ENCODE data around the gene DLG2. TPM values are rescaled to one million over a fixed set of nuclear protein-coding genes. Genes with fewer than 3 reads are reported as not detected.

Gene DLG2
- total RNA-seq, 2 experiments from 2014 or later: 1.3 to 1.7 TPM

DNA sequence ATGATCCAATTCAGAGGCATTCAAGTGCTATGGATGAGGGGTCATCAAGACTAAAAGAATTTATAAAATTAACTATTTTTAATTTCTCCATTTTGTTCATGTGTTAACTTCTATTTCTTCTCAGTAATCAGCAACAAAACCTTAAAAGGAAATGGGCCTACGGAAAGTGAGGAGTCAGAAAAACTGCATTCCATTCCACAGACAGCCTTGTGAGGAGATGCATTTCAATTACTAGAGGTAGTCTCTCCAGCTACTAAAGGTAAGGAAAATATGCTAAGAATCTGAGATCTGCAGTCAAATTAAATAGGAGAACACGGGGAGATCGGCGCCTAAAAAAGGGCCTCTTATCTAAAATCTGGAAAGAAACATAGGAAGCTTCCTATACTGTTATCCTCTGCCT is 661.7 kb downstream of the DLG2 start:
- POLR2A ChIA-PET: no interaction called here
- Mint-ChIP-seq H3K27ac (no peak overlapping the region), H3K4me1 (no peaks in the 10 kb centered on the region)

DNA sequence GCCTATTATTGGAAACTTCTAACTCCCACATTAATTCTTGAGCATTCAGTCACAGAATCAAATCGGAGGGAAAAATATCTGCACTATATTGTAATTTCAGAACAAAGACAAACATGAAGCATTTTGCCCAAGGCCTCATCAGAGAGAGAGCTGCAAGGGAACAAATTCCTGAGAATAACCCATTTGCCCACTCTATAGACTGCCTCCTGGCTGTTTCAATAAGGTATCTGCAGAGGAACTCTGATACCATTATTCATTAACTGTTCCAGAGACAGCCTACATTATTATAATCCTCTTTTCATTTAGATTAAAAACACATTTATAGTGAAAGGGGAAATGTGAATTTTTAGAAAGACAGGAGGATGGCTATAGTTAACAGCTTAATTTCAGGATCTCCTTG is 663.9 kb downstream of the DLG2 start:
- no peak for DNase-seq
- Mint-ChIP-seq H3K36me3 (ENCODE audit: low read depth) (no peaks in the 10 kb centered on the region), H3K4me3 (no peak overlapping the region), H3K27me3 (no peaks in the 10 kb centered on the region), H3K4me1 (no peaks in the 10 kb centered on the region), H3K27ac (no peak overlapping the region), H3K9me3 (peaks cover 11% of the 10 kb centered on the region)
- ChIA-PET POLR2A (no interaction called here), CTCF (no interaction called here)

More for the DNA sequence above, 661.7 kb downstream of the DLG2 start:
- peaks cover 17% of the 10 kb centered on the region for H3K9me3 Mint-ChIP-seq
- no peak for DNase-seq
- H3K27me3 Mint-ChIP-seq: no peaks in the 10 kb centered on the region
- CTCF ChIA-PET: no interaction called here
- H3K36me3 Mint-ChIP-seq (ENCODE audit: low read depth): no peaks in the 10 kb centered on the region
- no peak overlapping the region for H3K4me3 Mint-ChIP-seq

DNA sequence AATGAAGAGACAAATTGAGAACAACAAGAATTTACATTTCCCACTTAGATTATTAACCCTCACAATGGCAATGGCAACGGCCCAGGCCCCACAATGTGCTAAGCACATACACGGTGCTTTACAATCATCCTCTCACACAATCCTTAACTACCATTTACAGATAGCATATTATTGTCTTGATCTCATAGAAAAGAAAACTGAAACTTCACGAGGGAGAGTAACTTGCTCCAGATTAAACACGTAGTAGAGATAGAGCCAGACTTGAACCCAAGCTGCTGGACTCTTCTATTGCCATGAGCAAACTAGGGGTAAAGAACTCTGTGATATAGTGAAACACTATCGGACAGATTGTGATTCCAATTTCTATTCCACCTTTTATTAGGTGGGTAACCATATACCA is 665.1 kb downstream of the DLG2 start:
- H3K4me1 Mint-ChIP-seq: no peaks in the 10 kb centered on the region
- DNase-seq: no peak
- H3K36me3 Mint-ChIP-seq (ENCODE audit: low read depth): no peaks in the 10 kb centered on the region
- H3K27me3 Mint-ChIP-seq: no peaks in the 10 kb centered on the region
- H3K9me3 Mint-ChIP-seq: peaks cover 15% of the 10 kb centered on the region
- ChIA-PET CTCF (no interaction called here), POLR2A (no interaction called here)
- no peak overlapping the region for H3K4me3 Mint-ChIP-seq
- H3K27ac Mint-ChIP-seq: no peak overlapping the region

DNA sequence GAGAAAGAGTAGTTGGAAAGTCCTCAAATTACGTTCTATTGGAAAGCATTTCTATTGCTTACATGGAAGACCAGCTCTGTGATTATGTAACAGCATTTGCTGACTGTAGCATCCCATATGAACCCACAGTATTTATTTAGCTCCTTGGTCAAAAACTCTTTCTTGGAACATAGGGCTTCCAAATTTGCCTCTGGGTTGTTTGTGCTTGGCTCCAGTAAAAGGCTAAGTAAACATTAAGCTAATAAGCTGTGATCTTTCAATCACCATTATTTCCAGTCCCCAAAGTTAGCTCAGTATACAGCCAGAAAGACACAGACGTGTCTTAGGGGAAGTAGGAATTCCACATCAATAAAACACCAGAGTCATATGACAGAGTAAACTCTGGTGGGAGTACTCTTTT is 668.8 kb downstream of the DLG2 start:
- Mint-ChIP-seq H3K9me3 (peaks cover 16% of the 10 kb centered on the region), H3K4me1 (no peaks in the 10 kb centered on the region), H3K27ac (no peak overlapping the region), H3K36me3 (ENCODE audit: low read depth) (no peaks in the 10 kb centered on the region), H3K27me3 (no peaks in the 10 kb centered on the region), H3K4me3 (no peak overlapping the region)
- no peak for DNase-seq
- POLR2A ChIA-PET: no interaction called here
- CTCF ChIA-PET: no interaction called here

DNA sequence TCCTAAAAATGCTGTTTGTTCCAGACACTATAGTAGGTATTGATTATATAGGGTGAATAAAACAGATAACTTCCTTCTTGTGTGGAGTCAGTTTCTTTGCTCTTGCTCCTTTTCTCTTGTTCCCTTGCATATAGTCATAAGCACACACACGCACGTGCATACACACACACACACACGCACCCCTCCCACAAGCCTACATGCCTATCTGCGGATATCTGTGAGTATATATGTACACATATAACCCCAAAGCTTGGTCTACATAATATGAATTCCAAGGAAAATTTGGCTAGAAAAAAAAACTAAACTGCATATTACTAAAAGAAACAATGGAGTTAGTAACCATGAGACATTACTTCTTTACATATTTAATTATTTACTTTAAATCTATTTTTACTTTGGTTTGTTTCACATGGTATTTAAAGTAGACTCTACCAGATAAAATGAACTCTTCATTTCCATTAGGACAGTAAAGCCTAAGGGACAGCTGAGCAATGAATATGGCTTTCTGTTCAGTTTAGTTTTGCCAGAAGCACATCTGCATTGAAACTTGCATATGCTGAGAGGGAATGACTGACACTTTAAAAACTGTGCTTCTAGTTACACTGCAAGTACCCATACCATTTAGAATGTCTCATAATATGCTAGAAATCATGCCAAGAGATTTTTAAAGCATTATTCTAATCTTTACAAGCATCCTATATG is 676.4 kb downstream of the DLG2 start:
- H3K36me3 Mint-ChIP-seq (ENCODE audit: low read depth): no peaks in the 10 kb centered on the region
- no peak for DNase-seq
- H3K27ac Mint-ChIP-seq: no peak overlapping the region
- H3K9me3 Mint-ChIP-seq: peaks cover 14% of the 10 kb centered on the region
- no peak overlapping the region for H3K4me3 Mint-ChIP-seq
- H3K4me1 Mint-ChIP-seq: no peaks in the 10 kb centered on the region
- ChIA-PET CTCF (no interaction called here), POLR2A (no interaction called here)
- H3K27me3 Mint-ChIP-seq: no peaks in the 10 kb centered on the region

DNA sequence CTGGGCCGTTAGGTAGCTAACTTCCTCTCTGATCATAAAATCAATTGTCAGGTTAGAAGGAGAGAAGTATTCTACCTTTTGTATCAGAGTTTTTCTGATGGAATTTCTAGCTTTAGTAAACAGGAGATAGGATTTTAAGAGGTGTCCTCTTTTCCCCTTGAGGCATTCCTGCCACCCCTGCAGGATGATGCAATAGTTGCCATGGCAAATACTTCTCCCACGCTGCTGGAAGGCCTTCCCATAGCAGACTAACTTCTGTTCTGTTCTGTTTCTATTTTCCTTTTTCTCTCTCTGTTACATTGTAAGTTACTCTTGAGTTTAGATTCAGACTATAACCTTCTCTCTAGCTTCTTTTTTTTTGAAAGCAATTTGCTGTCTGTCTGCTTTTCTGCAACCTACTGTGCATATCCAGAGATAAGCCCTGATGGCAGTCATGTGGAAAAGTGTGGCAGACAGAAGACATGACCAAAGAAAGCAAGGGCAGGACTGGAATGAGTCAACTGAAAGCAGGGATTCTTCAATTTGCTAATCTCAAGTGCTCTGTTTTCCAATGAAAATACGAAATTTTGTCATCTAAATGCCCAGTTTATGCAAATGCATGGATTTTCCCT is 679.1 kb downstream of the DLG2 start:
- no peaks in the 10 kb centered on the region for H3K27me3 Mint-ChIP-seq
- DNase-seq: no peak
- H3K9me3 Mint-ChIP-seq: peaks cover 21% of the 10 kb centered on the region
- no peak overlapping the region for H3K27ac Mint-ChIP-seq
- no peak overlapping the region for H3K4me3 Mint-ChIP-seq
- H3K36me3 Mint-ChIP-seq (ENCODE audit: low read depth): no peaks in the 10 kb centered on the region
- H3K4me1 Mint-ChIP-seq: no peaks in the 10 kb centered on the region
- POLR2A ChIA-PET: no interaction called here
- CTCF ChIA-PET: no interaction called here

DNA sequence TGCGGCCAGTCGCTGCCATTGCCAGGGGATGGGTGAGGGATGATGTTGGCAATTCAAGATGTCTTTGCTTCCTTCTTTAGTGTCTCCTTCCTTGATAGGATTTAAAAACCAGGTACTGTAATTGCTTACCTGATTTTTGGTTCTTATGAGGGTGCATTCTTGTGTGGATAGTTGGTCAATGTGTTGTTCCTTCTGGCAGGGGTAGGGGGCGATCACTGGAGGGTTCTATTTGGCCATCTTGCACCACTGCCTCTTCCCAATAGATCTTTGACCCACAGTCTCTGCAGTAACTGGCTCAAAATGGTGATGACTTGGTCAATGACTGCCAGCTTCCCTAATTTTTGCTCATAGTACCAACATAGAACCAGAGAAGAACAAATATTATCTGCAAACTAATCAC is 680.1 kb downstream of the DLG2 start:
- no peak overlapping the region for H3K27ac Mint-ChIP-seq
- no peaks in the 10 kb centered on the region for H3K4me1 Mint-ChIP-seq
- no peak for DNase-seq
- peaks cover 21% of the 10 kb centered on the region for H3K9me3 Mint-ChIP-seq
- H3K36me3 Mint-ChIP-seq (ENCODE audit: low read depth): no peaks in the 10 kb centered on the region
- ChIA-PET POLR2A (no interaction called here), CTCF (no interaction called here)
- H3K4me3 Mint-ChIP-seq: no peak overlapping the region
- no peaks in the 10 kb centered on the region for H3K27me3 Mint-ChIP-seq

DNA sequence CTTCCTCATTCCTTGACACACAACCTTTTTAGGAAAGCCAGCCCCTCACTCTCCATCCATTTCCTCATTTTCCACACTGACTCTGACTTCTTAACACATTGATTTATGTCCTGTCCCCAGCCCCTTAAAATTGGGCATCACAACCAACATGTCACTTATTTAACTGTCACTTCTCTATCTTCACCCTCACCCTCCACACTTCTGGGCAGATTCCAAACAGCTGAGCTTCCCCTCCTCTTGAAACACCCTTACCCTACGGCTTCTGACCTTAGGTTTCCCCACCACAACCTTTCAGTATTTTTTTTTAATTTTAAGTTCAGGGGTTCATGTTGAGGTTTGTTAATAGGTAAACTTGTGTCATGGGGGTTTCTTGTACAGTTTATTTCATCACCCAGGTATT is 696.3 kb downstream of the DLG2 start:
- no peak for DNase-seq
- ChIA-PET POLR2A (no interaction called here), CTCF (no interaction called here)
- no peak overlapping the region for H3K27ac Mint-ChIP-seq
- no peaks in the 10 kb centered on the region for H3K27me3 Mint-ChIP-seq
- no peak overlapping the region for H3K4me3 Mint-ChIP-seq
- H3K9me3 Mint-ChIP-seq: peaks cover 22% of the 10 kb centered on the region
- no peaks in the 10 kb centered on the region for H3K4me1 Mint-ChIP-seq
- H3K36me3 Mint-ChIP-seq (ENCODE audit: low read depth): no peaks in the 10 kb centered on the region

DNA sequence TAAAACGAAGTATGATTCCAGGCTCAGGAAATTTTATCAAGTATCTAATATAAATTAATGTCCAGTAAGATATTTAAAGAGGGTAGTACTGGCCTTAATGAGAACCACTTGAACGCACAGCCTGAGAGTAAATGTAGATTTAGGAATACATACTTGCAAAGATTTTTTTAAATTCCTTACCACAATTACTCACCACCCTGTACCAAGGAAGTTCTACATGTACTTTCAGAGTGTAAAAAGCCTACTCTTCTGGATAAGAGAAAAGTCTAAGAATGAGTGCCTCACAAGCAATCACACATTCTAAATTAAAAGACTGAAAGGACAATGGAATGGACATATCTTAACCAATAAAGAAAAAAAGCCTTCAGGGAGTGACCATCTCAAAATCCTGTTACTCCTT is 697.4 kb downstream of the DLG2 start:
- H3K27ac Mint-ChIP-seq: no peak overlapping the region
- no peaks in the 10 kb centered on the region for H3K36me3 Mint-ChIP-seq (ENCODE audit: low read depth)
- H3K27me3 Mint-ChIP-seq: no peaks in the 10 kb centered on the region
- ChIA-PET CTCF (no interaction called here), POLR2A (no interaction called here)
- no peak for DNase-seq
- no peaks in the 10 kb centered on the region for H3K4me1 Mint-ChIP-seq
- H3K9me3 Mint-ChIP-seq: peaks cover 22% of the 10 kb centered on the region
- no peak overlapping the region for H3K4me3 Mint-ChIP-seq

DNA sequence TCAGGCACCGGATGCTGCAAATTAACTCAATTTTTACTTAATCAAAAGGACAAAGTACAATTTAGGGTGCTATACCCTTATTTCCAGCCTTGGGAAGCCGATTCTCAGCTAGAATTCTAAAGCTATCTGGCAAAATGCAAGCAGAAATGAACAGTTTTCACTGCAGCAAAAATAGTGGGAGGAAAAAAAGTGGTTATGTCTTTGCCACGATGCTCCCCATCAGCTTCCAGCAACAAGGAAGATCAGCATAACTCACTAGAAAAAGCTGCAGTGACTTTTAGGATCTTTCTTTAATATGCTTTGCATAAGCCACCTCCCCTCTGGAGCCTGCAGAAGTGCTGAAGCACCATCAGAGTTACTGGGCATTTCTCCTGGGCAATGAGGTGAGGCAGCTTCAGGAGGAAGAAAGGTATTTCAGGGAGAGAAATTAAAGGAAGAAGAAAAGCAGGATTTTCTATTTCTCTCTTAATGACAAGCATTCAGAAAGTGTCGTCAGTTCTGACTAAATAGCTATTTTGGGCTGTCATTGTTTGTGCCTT is 702.9 kb downstream of the DLG2 start:
- POLR2A ChIA-PET: no interaction called here
- Mint-ChIP-seq H3K27me3 (no peaks in the 10 kb centered on the region), H3K4me1 (no peaks in the 10 kb centered on the region), H3K4me3 (no peak overlapping the region), H3K36me3 (ENCODE audit: low read depth) (no peaks in the 10 kb centered on the region), H3K9me3 (peaks cover 7% of the 10 kb centered on the region), H3K27ac (no peak overlapping the region)
- CTCF ChIA-PET: no interaction called here
- no peak for DNase-seq

DNA sequence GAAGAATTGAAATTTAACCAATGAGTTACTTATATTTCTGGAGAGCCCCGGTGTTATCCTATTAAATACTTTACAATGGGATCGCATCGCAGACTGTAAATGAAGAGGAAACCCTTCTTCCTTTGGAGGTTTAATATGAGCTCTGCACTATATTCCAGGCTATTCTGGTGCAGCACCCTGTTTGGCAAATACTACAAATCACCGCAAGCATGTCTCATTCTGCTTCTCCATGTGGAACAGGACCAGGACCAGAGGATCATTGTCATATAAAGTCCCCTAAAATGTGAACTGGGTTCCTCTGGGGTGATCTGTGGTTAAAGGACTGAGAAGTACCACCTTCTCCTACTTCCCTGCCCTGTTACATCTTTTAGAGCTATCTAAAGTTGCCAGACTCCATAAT is 703.7 kb downstream of the DLG2 start:
- no peaks in the 10 kb centered on the region for H3K4me1 Mint-ChIP-seq
- H3K27me3 Mint-ChIP-seq: no peaks in the 10 kb centered on the region
- no peak overlapping the region for H3K27ac Mint-ChIP-seq
- CTCF ChIA-PET: no interaction called here
- POLR2A ChIA-PET: no interaction called here
- peaks cover 9% of the 10 kb centered on the region for H3K9me3 Mint-ChIP-seq
- no peak overlapping the region for H3K4me3 Mint-ChIP-seq
- no peaks in the 10 kb centered on the region for H3K36me3 Mint-ChIP-seq (ENCODE audit: low read depth)
- no peak for DNase-seq

DNA sequence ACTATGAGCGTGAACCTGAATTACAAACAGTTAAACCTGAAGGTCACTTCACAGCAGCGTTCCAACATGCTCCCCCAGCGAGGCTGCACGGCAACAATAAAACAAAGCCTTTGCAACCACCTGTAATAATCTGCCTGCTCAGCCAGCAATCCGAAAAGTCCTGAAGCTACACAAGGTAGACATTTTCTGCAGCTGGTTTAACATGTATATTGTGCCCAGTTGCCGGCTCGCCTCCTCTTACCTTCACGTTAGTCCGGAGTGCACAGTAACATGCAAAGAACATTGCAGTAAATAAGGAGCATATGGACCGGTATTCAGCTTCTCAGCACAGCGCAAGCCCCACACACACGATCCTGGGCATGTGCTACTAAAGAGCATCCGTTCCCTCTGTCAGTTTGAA is 704.3 kb downstream of the DLG2 start:
- ChIA-PET CTCF (no interaction called here), POLR2A (no interaction called here)
- DNase-seq: no peak
- no peak overlapping the region for H3K4me3 Mint-ChIP-seq
- H3K27ac Mint-ChIP-seq: no peak overlapping the region
- H3K27me3 Mint-ChIP-seq: no peaks in the 10 kb centered on the region
- no peaks in the 10 kb centered on the region for H3K36me3 Mint-ChIP-seq (ENCODE audit: low read depth)
- H3K9me3 Mint-ChIP-seq: peaks cover 10% of the 10 kb centered on the region
- H3K4me1 Mint-ChIP-seq: no peaks in the 10 kb centered on the region

DNA sequence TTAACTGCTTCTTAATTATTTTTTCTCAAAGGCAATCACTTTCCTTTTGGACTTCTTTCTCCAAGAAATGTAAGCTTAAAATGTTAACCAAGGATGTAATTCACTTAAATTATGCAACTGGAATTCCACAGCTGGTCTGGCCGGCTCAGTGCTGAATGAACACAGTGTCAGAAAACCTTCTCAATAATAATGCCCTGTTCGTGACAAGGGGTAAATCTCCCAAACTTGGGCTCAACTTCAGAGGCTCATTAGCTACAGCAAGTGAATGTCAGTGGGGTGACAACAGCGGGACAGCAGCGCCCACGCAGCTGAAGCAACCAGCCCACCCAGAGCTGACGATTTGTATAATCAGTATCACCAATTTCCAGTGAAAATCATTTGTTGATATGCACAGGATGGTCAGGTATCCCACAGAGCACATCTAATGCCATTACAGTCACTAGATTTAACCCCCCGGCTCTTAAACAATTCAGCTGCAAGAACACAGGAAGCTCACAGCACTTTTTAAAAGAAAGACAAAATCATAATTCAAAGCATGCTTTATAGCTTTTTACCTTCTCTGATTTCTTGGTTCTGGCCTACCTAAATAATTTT is 704.8 kb downstream of the DLG2 start:
- DNase-seq: no peak
- POLR2A ChIA-PET: no interaction called here
- Mint-ChIP-seq H3K4me1 (no peaks in the 10 kb centered on the region), H3K4me3 (no peak overlapping the region), H3K27ac (no peak overlapping the region), H3K36me3 (ENCODE audit: low read depth) (no peaks in the 10 kb centered on the region), H3K27me3 (no peaks in the 10 kb centered on the region), H3K9me3 (peaks cover 11% of the 10 kb centered on the region)
- CTCF ChIA-PET: no interaction called here

DNA sequence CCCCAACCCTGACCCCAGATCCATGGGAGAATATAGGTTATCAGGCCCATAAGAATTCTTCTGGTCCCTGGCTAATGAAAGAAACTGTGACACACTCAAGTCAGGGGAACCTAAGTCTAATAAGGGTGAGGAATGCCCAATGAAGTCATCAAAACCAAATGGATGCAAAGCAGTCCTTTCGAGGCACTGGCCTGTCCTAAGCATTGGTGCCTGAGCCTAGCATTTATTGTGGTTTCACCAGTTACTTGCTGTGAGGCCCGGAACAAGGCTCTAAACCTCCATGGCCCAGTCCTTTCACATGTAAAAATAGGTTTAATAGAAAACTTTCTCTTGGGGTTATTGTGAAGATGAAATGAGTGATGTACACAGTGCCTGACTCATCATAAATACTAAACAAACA is 712.6 kb downstream of the DLG2 start:
- Mint-ChIP-seq H3K27me3 (no peaks in the 10 kb centered on the region), H3K4me1 (no peaks in the 10 kb centered on the region), H3K27ac (no peak overlapping the region), H3K4me3 (no peak overlapping the region), H3K36me3 (ENCODE audit: low read depth) (no peaks in the 10 kb centered on the region), H3K9me3 (peaks cover 22% of the 10 kb centered on the region)
- DNase-seq: no peak
- ChIA-PET CTCF (no interaction called here), POLR2A (no interaction called here)

All from activated CD4-positive, alpha-beta memory T cell treated with anti-CD3 and anti-CD28 coated beads, Interleukin-2, amount 10 ng/mL, durations not matched to agents 7 days and 5 days (primary cell).